Caco-2 (cell line): Measurements from ENCODE around the gene LLGL1. TPM values are rescaled to one million over a fixed set of nuclear protein-coding genes. Genes with fewer than 3 reads are reported as not detected.

Experiments
- BruUV-seq: library from RNA; stranded (reverse); fragments of 400-500 nt; replicated peaks from 2 replicates; lab custom pipeline; 2021; lab: Mats Ljungman, UMichigan
- CTCF ChIA-PET: fragments of 300-600 bp; sonication (Branson Sonifier 250); formaldehyde crosslinking; loops from one replicate; lab custom pipeline; 2022; ENCODE audit warnings: antibody characterized with exemption; lab: Charles Lee
- POLR2A ChIA-PET: fragments of 300-600 bp; sonication (Branson Sonifier 250); formaldehyde crosslinking; loops from one replicate; lab custom pipeline; 2022; ENCODE audit warnings: antibody characterized with exemption; lab: Charles Lee
- DNase-seq, 2 experiments: peaks; one replicate each; pipeline versions ENCODE4 v3.0.0 to v3.0.0-alpha.2; 2020 to 2022
- H3K27me3 ChIP-seq: replicated peaks from 2 replicates; pipeline ENCODE4 v1.6.0; 2011; ENCODE audit warnings: low read length; ENCODE audit not compliant: control insufficient read depth, insufficient read depth
- H3K36me3 ChIP-seq: 2 replicates; pipeline ENCODE4 v1.5.1; 2011; ENCODE audit warnings: low read length; ENCODE audit not compliant: control insufficient read depth, insufficient read depth
- H3K4me1 ChIP-seq: fragments of 250-450 bp; sonication (Bioruptor Pico); 2 replicates; pipeline ENCODE4 v1.5.1; 2020; ENCODE audit warnings: mild to moderate bottlenecking
- H3K4me3 ChIP-seq: 2 replicates; pipeline ENCODE4 v1.5.1; 2011; ENCODE audit warnings: low read depth, mild to moderate bottlenecking, control low read depth, low read length
- H3K9me3 ChIP-seq: fragments of 250-450 bp; sonication (Bioruptor Pico); 2 replicates; pipeline ENCODE4 v1.5.1; 2020; ENCODE audit warnings: mild to moderate bottlenecking, moderate library complexity
- H3K27ac Mint-ChIP-seq: one replicate; pipeline ENCODE4 v1.8.0; 2022; ENCODE audit warnings: mixed read lengths; ENCODE audit not compliant: unreplicated experiment
- H3K27me3 Mint-ChIP-seq: one replicate; pipeline ENCODE4 v1.8.0; 2022; ENCODE audit warnings: mixed read lengths; ENCODE audit not compliant: insufficient read depth, unreplicated experiment
- H3K36me3 Mint-ChIP-seq: one replicate; pipeline ENCODE4 v1.8.0; 2022; ENCODE audit warnings: mild to moderate bottlenecking, mixed read lengths; ENCODE audit not compliant: insufficient read depth, unreplicated experiment
- H3K4me1 Mint-ChIP-seq: one replicate; pipeline ENCODE4 v1.8.0; 2022; ENCODE audit warnings: low read depth, mixed read lengths; ENCODE audit not compliant: unreplicated experiment
- H3K4me3 Mint-ChIP-seq: one replicate; pipeline ENCODE4 v1.8.0; 2022; ENCODE audit warnings: mild to moderate bottlenecking, moderate library complexity, mixed read lengths; ENCODE audit not compliant: unreplicated experiment
- H3K9me3 Mint-ChIP-seq: one replicate; pipeline ENCODE4 v1.8.0; 2022; ENCODE audit warnings: mixed read lengths; ENCODE audit not compliant: unreplicated experiment
- intact Hi-C: fragments of 100-400 bp; cut with micrococcal nuclease; formaldehyde crosslinking; loops from one replicate; pipeline ENCODE4 v1.10.0; 2022; ENCODE audit not compliant: unreplicated experiment
- total RNA-seq: library from RNA; stranded (reverse); gene quantifications from 2 replicates; pipeline ENCODE4 v1.2.3, GENCODE V29; 2022
- TF ChIP-seq, protein P1 (sequence below), 2 experiments: fragments of 200-600 bp in 1 of 2; IDR thresholded peaks; 1 replicate in 1 of 2; 2 replicates in 1 of 2; pipeline versions ENCODE4 v1.5.1 to v1.8.0; 2011 to 2022; ENCODE audit warnings: antibody characterized with exemption in 1 of 2, control low read depth in 1 of 2, inconsistent platforms in 1 of 2, low read depth in 1 of 2, low read length in 1 of 2, mild to moderate bottlenecking in 1 of 2, moderate library complexity in 1 of 2; ENCODE audit not compliant: insufficient read depth in 1 of 2, severe bottlenecking in 1 of 2, unreplicated experiment in 1 of 2

LLGL1 gene
- total RNA-seq, 1 experiment from 2014 or later = 41.3 TPM

DNA sequence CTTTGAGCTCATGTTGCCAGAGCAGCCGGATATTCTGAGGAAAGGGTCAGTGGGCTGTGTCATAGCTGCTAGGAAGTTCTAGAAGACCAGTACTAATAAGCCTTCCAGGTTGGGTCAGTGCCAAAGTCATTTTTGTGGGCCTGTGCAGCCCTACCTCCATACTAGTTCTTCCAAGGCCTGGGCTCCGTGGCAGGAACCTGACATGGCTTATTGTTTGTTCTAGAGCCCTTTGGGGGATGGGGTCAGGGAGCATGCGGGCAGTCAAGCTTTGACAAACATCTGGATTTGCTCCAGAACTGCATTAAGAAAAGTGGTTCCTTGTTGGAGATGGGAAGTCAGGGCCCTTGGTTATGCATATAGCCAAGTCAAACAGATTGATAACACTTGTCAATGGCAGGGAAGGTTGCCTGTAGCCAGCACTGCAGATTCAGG lies 34.2 kb upstream of the LLGL1 start:
- intact Hi-C loops = no loop called here
- TF ChIP-seq, protein P1, sequence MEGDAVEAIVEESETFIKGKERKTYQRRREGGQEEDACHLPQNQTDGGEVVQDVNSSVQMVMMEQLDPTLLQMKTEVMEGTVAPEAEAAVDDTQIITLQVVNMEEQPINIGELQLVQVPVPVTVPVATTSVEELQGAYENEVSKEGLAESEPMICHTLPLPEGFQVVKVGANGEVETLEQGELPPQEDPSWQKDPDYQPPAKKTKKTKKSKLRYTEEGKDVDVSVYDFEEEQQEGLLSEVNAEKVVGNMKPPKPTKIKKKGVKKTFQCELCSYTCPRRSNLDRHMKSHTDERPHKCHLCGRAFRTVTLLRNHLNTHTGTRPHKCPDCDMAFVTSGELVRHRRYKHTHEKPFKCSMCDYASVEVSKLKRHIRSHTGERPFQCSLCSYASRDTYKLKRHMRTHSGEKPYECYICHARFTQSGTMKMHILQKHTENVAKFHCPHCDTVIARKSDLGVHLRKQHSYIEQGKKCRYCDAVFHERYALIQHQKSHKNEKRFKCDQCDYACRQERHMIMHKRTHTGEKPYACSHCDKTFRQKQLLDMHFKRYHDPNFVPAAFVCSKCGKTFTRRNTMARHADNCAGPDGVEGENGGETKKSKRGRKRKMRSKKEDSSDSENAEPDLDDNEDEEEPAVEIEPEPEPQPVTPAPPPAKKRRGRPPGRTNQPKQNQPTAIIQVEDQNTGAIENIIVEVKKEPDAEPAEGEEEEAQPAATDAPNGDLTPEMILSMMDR (IDR thresholded peaks at IDR 0.05; ENCODE audit: insufficient read depth in 1 of 2, low read depth in 1 of 2, low read length in 1 of 2, severe bottlenecking in 1 of 2, unreplicated experiment in 1 of 2) = no peak
- H3K9me3 Mint-ChIP-seq = no peaks in the 10 kb centered on the region
- Histone ChIP-seq H3K27me3 (no peaks in the 10 kb centered on the region), H3K4me3 (no peak overlapping the region), H3K9me3 (no peaks in the 10 kb centered on the region), H3K4me1 (peaks cover 22% of the 10 kb centered on the region), H3K36me3 (peaks cover 16% of the 10 kb centered on the region)
- no peak for DNase-seq
- POLR2A ChIA-PET = no interaction called here
- no peak overlapping the region for H3K27ac Mint-ChIP-seq
- CTCF ChIA-PET = interaction anchor here (0.6 kb wide), 1 partner anchor 8 kb away, joined by 4 read pairs; the partner anchor contains the start of gene ALKBH5
- H3K36me3 Mint-ChIP-seq = peaks cover 70% of the 10 kb centered on the region
- H3K27me3 Mint-ChIP-seq = no peaks in the 10 kb centered on the region
- H3K4me3 Mint-ChIP-seq = no peak overlapping the region
- BruUV-seq = no TSS peak
- peaks cover 14% of the 10 kb centered on the region for H3K4me1 Mint-ChIP-seq

DNA sequence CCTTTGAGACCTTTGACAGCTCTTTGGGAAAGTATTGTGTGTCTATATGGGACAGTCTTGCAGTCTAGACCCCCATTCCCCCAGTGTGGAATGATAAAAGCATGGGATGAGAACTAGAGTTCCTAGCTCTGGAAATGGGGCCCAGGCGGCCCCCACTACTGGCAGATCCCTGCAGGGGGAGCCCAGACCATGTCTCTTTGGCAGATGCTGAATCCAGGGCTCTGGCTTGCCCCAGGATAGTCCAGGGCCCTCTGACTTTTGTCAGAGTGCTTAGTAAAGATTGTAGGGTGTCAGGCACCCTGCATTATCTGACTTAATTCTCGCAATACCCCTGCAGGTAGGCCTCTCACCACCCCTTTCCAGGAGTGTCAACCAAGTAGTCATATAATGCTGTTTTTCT lies 33.5 kb upstream of the LLGL1 start:
- CTCF ChIA-PET = interaction anchor here (0.6 kb wide), 1 partner anchor 8 kb away, joined by 4 read pairs; the partner anchor contains the start of gene ALKBH5
- H3K36me3 ChIP-seq = peaks cover 13% of the 10 kb centered on the region
- POLR2A ChIA-PET = no interaction called here

DNA sequence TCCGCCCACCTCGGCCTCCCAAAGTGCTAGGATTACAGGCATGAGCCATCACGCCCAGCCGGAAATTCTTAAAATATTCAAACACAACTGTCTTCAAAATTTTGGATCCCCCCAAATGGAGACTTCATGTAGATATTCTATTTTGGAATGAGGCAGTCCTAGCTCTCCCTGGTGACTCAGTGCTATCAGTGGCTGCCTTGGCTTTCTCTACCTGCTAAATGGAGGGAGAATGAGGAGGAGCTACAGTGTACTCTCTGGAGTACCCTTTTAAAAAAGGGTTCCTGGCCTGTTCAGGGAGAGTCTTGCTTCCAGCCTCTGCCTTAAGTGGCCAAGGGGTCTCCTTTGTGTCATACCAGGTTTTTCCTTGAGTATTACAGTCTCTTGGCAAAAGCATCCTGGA lies 31.0 kb upstream of the LLGL1 start:
- Histone ChIP-seq H3K36me3 (peaks cover 12% of the 10 kb centered on the region), H3K4me1 (peaks cover 6% of the 10 kb centered on the region), H3K27me3 (no peaks in the 10 kb centered on the region), H3K4me3 (no peak overlapping the region), H3K9me3 (no peaks in the 10 kb centered on the region)
- Mint-ChIP-seq H3K4me3 (no peak overlapping the region), H3K27ac (no peak overlapping the region), H3K4me1 (no peaks in the 10 kb centered on the region), H3K9me3 (no peaks in the 10 kb centered on the region), H3K27me3 (no peaks in the 10 kb centered on the region), H3K36me3 (peaks cover 80% of the 10 kb centered on the region)
- DNase-seq = no peak
- ChIA-PET CTCF (no interaction called here), POLR2A (no interaction called here)
- TF ChIP-seq, protein P1 (IDR thresholded peaks at IDR 0.05; ENCODE audit: insufficient read depth in 1 of 2, low read depth in 1 of 2, low read length in 1 of 2, severe bottlenecking in 1 of 2, unreplicated experiment in 1 of 2) = no peak
- BruUV-seq = no TSS peak
- intact Hi-C loops = no loop called here

More for the DNA sequence above, 33.5 kb upstream of the LLGL1 start:
- no peaks in the 10 kb centered on the region for H3K9me3 ChIP-seq
- TF ChIP-seq, protein P1 (IDR thresholded peaks at IDR 0.05; ENCODE audit: insufficient read depth in 1 of 2, low read depth in 1 of 2, low read length in 1 of 2, severe bottlenecking in 1 of 2, unreplicated experiment in 1 of 2) = peak; percentile 33 to 63
- Mint-ChIP-seq H3K27ac (no peak overlapping the region), H3K27me3 (no peaks in the 10 kb centered on the region), H3K9me3 (no peaks in the 10 kb centered on the region), H3K4me1 (peaks cover 9% of the 10 kb centered on the region), H3K36me3 (peaks cover 77% of the 10 kb centered on the region), H3K4me3 (no peak overlapping the region)
- intact Hi-C loops = no loop called here
- H3K4me3 ChIP-seq = no peak overlapping the region
- no peaks in the 10 kb centered on the region for H3K27me3 ChIP-seq
- H3K4me1 ChIP-seq = peaks cover 15% of the 10 kb centered on the region
- BruUV-seq = no TSS peak
- DNase-seq = peak in 1 of 2 experiments; percentile 39
